KMS-11 (cell line): ENCODE results near the gene FAU.

Experiments
- H2AFZ ChIP-seq: fragments of 200-600 bp; sonication (generic); 2 replicates; pipeline ENCODE4 v1.6.1; 2016; ENCODE audit warnings: antibody characterized with exemption, mixed run types, low read depth
- H3K27ac ChIP-seq: fragments of 200-600 bp; sonication (generic); 2 replicates; pipeline ENCODE4 v1.6.1; 2016; ENCODE audit warnings: mild to moderate bottlenecking, mixed run types
- H3K27me3 ChIP-seq: fragments of 200-600 bp; sonication (generic); 2 replicates; pipeline ENCODE4 v1.6.1; 2017; ENCODE audit warnings: mild to moderate bottlenecking, low read depth, mixed run types, moderate library complexity; ENCODE audit not compliant: insufficient read depth
- H3K36me3 ChIP-seq: fragments of 200-600 bp; sonication (generic); 2 replicates; pipeline ENCODE4 v1.6.1; 2017; ENCODE audit warnings: mild to moderate bottlenecking, mixed run types; ENCODE audit not compliant: insufficient read depth
- H3K4me1 ChIP-seq: fragments of 200-600 bp; sonication (generic); 2 replicates; pipeline ENCODE4 v1.6.1; 2016; ENCODE audit warnings: mild to moderate bottlenecking, low read depth, mixed run types; ENCODE audit not compliant: poor library complexity, severe bottlenecking
- H3K4me2 ChIP-seq: fragments of 200-600 bp; sonication (generic); 2 replicates; pipeline ENCODE4 v1.7.0; 2016; ENCODE audit warnings: mild to moderate bottlenecking, mixed run types
- H3K4me3 ChIP-seq: fragments of 200-600 bp; sonication (generic); IDR thresholded peaks from 2 replicates; pipeline ENCODE4 v1.6.1; 2017; ENCODE audit warnings: low read depth, low read length, mixed read lengths; ENCODE audit not compliant: insufficient read depth
- H3K79me2 ChIP-seq: fragments of 200-600 bp; sonication (generic); 2 replicates; pipeline ENCODE4 v1.6.1; 2016; ENCODE audit warnings: low read depth, mixed run types; ENCODE audit not compliant: insufficient read depth
- H3K9ac ChIP-seq: fragments of 200-600 bp; sonication (generic); 2 replicates; pipeline ENCODE4 v1.6.1; 2016; ENCODE audit warnings: mild to moderate bottlenecking, mixed run types
- H4K20me1 ChIP-seq: fragments of 200-600 bp; sonication (generic); 2 replicates; pipeline ENCODE4 v1.6.1; 2016; ENCODE audit warnings: mild to moderate bottlenecking, mixed run types; ENCODE audit not compliant: insufficient read depth
- CTCF ChIP-seq: fragments of 200-600 bp; sonication (generic); conservative IDR thresholded peaks from 2 replicates; pipeline ENCODE4 v1.6.1; 2017; ENCODE audit warnings: low read depth, mild to moderate bottlenecking, antibody characterized with exemption, low read length, moderate library complexity, mixed read lengths

The FAU gene

GRCh38 chr11:65089621-65090020, 32.3 kb downstream of the FAU start:
- Histone ChIP-seq H3K9ac (peak overlapping the region; percentile 43; the same call in 1 of the 2 replicates), H3K27ac (peak overlapping the region; percentile 82), H2AFZ (no peak overlapping the region), H3K27me3 (no peaks in the 10 kb centered on the region), H3K4me2 (peak overlapping the region; percentile 68), H3K79me2 (peaks cover 12% of the 10 kb centered on the region; the same call in 1 of the 2 replicates), H3K4me3 (no peak overlapping the region), H3K4me1 (peaks cover 91% of the 10 kb centered on the region), H3K36me3 (no peaks in the 10 kb centered on the region), H4K20me1 (no peaks in the 10 kb centered on the region)
- TF ChIP-seq CTCF, result no peak

- H3K36me3 ChIP-seq, result no peaks in the 10 kb centered on the region
- H3K27ac ChIP-seq, result peak overlapping the region; percentile 82; the same call in 1 of the 2 replicates
- peaks cover 28% of the 10 kb centered on the region for H3K79me2 ChIP-seq
- H3K9ac ChIP-seq, result no peak overlapping the region
- H3K27me3 ChIP-seq, result no peaks in the 10 kb centered on the region
- peak overlapping the region; percentile 68 for H3K4me2 ChIP-seq
- H2AFZ ChIP-seq, result no peak overlapping the region
- no peak for TF ChIP-seq CTCF
- no peak overlapping the region for H3K4me3 ChIP-seq
- no peaks in the 10 kb centered on the region for H4K20me1 ChIP-seq
- H3K4me1 ChIP-seq, result peaks cover 78% of the 10 kb centered on the region
These were observed 34.1 kb downstream of the FAU start for GRCh38 chr11:65087827-65088226.

- no peak overlapping the region for H3K9ac ChIP-seq
- H2AFZ ChIP-seq, result no peak overlapping the region
- H3K79me2 ChIP-seq, result peaks cover 34% of the 10 kb centered on the region
- H3K4me2 ChIP-seq, result no peak overlapping the region; the same call in 1 of the 2 replicates
- H3K36me3 ChIP-seq, result no peaks in the 10 kb centered on the region
- TF ChIP-seq CTCF, result no peak
- H3K27ac ChIP-seq, result peak overlapping the region; percentile 82; the same call in 1 of the 2 replicates
- H3K4me3 ChIP-seq, result no peak overlapping the region
- no peaks in the 10 kb centered on the region for H4K20me1 ChIP-seq
- H3K4me1 ChIP-seq, result peaks cover 78% of the 10 kb centered on the region
- no peaks in the 10 kb centered on the region for H3K27me3 ChIP-seq
These were observed 34.7 kb downstream of the FAU start for GRCh38 chr11:65087216-65087615.

GRCh38 chr11:65086809-65087208, 35.1 kb downstream of the FAU start:
- no peak overlapping the region for H2AFZ ChIP-seq
- H3K36me3 ChIP-seq, result no peaks in the 10 kb centered on the region
- peaks cover 38% of the 10 kb centered on the region for H3K79me2 ChIP-seq
- TF ChIP-seq CTCF, result no peak
- H3K9ac ChIP-seq, result no peak overlapping the region
- H3K4me2 ChIP-seq, result no peak overlapping the region
- peak overlapping the region; percentile 82; the same call in 1 of the 2 replicates for H3K27ac ChIP-seq
- H4K20me1 ChIP-seq, result no peaks in the 10 kb centered on the region
- no peaks in the 10 kb centered on the region for H3K27me3 ChIP-seq
- no peak overlapping the region for H3K4me3 ChIP-seq
- peaks cover 78% of the 10 kb centered on the region for H3K4me1 ChIP-seq
